ENCODE results near the gene FGD2. TPM values are rescaled to one million over a fixed set of nuclear protein-coding genes. Genes with fewer than 3 reads are reported as not detected.

The FGD2 gene
- total RNA-seq, 2 experiments from 2014 or later, result 1.2 to 1.3 TPM

- POLR2A ChIA-PET, result no interaction called here
- CTCF ChIA-PET, result interaction anchor here (1.1 kb wide), 1 partner anchor 9 kb away, joined by 3 read pairs; no protein-coding TSS in a partner anchor
These were observed 5.0 kb downstream of the FGD2 start for GRCh38 chr6:37010402-37010892.

GRCh38 chr6:37011656-37012378, 6.4 kb downstream of the FGD2 start:
- ChIA-PET CTCF (interaction anchor here (0.5 to 0.9 kb wide), 2 partner anchors 10 to 186 kb away, joined by 4 read pairs; no protein-coding TSS in a partner anchor), POLR2A (no interaction called here)

- ChIA-PET POLR2A (no interaction called here), CTCF (no interaction called here)
These were observed 8.3 kb downstream of the FGD2 start for GRCh38 chr6:37013516-37014491.

DNA sequence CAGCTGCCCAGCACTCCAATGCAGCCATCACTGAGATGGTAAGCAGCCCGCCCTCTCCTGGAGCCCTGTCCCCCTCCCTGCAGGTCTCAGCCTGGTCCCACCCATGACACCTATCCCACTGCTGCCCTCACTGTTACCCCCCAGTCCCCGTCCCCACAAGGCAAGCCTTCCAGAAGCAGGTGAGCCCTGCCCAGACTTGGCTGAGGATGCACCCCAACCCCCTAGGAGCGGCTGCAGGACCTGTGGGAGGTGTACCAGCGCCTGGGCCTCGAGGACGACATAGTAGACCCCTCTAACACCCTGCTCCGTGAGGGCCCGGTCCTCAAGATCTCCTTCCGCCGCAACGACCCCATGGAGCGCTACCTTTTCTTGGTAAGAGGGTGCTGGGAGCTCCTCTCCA, 9.2 kb downstream of the FGD2 start:
- ChIA-PET POLR2A (no interaction called here), CTCF (no interaction called here)

DNA sequence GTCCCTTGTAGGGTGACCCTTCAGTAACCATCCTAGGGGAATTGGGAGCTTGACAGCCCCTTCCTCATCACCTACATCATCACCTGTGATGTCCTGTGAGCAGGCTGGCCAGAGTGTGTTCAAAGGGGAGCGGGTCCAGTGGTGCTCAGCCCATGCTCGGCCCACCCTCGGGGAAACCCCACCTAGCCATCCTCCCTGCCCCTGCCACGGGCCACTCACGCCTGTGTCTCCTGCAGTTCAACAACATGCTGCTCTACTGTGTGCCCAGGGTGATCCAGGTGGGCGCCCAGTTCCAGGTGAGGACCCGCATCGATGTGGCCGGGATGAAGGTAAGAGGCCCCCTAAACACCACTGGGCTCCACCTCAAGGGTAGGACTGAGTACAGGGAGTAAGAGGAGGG, 10.1 kb downstream of the FGD2 start:
- ChIA-PET POLR2A (no interaction called here), CTCF (interaction anchor here (0.7 kb wide), 1 partner anchor 284 kb away, joined by 3 read pairs; no protein-coding TSS in a partner anchor)

DNA sequence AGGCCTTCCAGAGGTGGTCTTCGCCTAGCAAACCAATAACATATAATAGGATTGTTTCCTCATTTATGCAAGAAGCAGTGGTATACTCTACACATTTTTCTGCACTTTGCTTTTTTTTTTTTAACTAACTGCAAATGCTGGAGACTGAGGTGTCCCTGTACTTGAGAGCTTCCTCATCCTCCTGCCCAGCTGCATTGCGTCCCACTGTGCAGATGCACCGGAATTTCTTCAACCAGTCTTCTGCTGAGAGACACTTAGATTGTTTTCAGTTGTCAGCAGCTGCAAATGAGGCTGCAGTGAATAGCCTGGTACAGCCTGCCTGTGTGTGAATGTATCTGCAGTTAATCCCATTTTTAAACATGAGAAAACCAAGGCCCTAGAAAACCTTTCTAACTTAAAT, 11.5 kb downstream of the FGD2 start:
- CTCF ChIA-PET, result interaction anchor here (0.7 to 19.0 kb wide), 16 partner anchors 10 to 298 kb away, joined by 3 to 444 read pairs (median 12); partner anchors contain the start of genes C6orf89 and PIM1
- POLR2A ChIA-PET, result interaction anchor here (0.6 kb wide), 1 partner anchor 188 kb away, joined by 4 read pairs; no protein-coding TSS in a partner anchor

DNA sequence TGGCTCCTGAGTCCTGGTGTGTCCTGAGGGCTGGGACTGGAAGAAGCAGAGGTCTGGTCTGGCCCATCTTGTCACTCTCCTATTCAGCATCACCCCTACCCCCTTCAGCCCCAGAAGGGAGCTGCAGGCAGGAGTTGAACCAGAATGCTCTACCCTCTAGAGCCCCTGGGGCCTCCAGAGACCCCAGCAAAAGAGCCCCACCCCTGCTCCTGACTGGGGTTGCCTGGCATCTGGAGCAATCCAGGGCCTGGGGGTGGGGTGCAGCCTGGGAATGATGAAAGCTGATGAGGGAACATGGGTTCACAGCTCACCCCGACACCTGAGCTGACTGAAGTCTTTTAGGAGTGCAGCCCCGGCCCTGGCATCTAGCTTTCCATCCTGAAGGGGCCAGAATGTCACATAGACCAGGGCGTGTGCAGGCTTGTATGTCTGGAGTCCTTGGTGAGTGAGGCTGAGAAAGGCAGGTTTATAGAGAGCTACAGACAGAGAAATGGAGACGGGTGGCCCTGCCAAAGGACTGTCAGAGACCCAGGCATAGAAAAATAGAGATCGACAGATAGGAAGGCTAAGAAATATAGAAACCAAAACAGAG, 12.2 kb downstream of the FGD2 start:
- CTCF ChIA-PET, result interaction anchor here (0.7 to 19.0 kb wide), 57 partner anchors 8 to 348 kb away, joined by 3 to 444 read pairs (median 5); partner anchors contain the start of genes C6orf89, FGD2, MTCH1 and PIM1
- POLR2A ChIA-PET, result interaction anchor here (0.6 to 1.3 kb wide), 4 partner anchors 31 to 193 kb away, joined by 3 to 10 read pairs (median 4); partner anchors contain the start of gene MTCH1

DNA sequence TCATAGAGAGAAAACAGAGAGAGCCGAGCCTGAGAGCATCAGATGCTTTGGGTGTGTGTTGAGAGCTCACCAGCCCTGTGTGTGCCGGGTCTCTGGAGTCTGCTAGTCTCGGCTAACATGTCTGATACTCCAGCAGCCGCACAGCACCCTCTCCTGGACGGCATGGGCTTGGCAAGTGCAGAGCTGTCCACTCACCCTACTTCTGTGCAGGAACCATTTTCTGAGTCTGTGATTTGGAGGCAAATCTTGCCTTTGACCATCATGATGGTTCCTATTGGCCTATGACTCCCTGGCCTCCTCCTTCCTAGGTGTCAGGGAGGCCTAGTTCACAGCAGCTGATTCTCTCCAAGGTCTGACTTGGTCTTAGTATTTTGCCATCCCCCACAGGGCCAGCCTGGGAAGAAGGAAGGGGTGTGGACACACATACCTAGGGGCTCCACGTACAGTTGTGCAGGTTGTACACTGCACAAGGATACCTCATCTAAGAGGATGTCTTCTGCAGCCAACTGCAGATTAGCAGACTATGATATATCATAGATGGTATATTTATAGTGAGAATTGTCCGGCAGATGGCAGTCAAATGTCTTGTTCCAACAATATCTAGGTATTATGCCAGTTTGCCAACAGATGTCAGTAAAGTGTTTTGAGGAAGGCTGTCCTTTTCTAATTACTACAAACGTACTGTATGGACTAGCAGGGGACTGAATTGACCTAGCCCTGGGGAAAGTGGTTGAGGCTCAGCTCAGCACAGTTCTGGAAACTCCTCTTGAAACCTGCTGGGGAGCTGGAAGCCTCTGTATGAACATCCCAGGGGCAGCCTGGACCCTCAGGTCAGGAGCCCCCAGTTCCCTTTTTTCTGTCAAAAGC, 13.0 kb downstream of the FGD2 start:
- ChIA-PET CTCF (interaction anchor here (0.5 to 19.0 kb wide), 69 partner anchors 8 to 419 kb away, joined by 3 to 444 read pairs (median 4); partner anchors contain the start of genes C6orf89, FGD2, MTCH1 and PIM1), POLR2A (interaction anchor here (0.6 to 1.3 kb wide), 6 partner anchors 32 to 192 kb away, joined by 3 to 10 read pairs (median 3); partner anchors contain the start of genes C6orf89 and MTCH1)

DNA sequence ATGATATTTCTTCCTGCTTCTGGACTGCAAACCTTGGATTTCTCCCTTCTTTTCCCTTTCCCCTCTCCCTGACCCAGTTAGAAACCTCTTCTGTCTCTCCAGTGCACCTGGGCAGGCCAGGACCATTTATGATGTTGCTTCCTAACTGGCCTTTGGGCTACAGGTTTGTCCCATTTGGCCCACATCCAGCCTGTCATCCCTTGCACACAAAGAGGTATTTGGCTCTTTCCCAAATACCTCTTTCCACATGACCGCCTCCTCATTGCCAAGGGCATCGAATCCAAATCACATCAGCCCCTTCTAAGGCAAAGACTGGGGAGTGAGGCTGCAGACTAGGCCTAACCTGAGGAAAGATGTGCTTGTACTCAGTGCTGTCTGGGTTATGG, 13.6 kb downstream of the FGD2 start:
- ChIA-PET POLR2A (interaction anchor here (0.8 kb wide), 1 partner anchor 191 kb away, joined by 3 read pairs; no protein-coding TSS in a partner anchor), CTCF (interaction anchor here (0.5 to 19.0 kb wide), 33 partner anchors 8 to 419 kb away, joined by 3 to 444 read pairs (median 7); partner anchors contain the start of genes C6orf89, FGD2, PIM1 and PPIL1)

DNA sequence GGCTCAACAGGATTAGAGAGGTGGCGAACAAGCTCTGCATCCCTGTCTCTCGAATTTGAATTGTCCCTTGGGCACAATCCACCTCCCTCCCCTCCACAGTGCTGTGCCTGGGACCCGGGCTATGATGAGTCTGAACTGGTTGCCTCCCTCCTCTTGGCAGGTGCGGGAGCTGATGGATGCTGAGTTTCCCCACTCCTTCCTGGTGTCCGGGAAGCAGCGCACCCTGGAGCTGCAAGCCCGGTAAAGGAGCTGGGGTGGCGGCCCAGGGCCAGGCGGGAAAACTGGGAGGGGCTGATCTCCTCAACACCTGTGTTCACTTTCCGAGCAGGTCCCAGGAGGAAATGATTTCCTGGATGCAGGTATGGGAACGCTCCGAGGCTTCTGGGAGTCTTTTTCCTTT, 14.9 kb downstream of the FGD2 start:
- ChIA-PET CTCF (interaction anchor here (0.6 to 19.0 kb wide), 13 partner anchors 8 to 1666 kb away, joined by 3 to 444 read pairs (median 8); partner anchors contain the start of genes C6orf89, PIM1 and PPIL1), POLR2A (interaction anchor here (0.6 kb wide), 1 partner anchor 205 kb away, joined by 4 read pairs; no protein-coding TSS in a partner anchor)

DNA sequence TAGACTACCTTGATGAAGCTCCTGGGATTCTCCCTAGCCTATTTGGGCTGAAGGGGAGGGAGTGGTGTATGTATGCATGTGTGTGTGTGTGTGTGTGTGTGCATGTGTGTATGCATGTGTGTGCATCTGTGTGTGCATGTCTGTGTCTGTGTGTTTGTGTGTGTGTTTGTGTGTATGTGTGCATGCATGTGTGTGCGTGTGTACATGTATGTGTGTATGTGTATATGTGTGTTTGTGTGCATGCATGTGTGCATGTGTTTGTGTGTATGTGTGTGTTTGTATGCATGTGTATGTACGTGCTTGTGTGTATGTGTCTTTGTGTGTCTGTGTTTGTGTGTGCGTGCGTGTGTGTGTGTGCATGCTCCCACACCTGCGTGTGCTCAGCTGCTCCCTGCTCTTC, 15.4 kb downstream of the FGD2 start:
- CTCF ChIA-PET, result interaction anchor here (0.6 to 19.0 kb wide), 14 partner anchors 8 to 305 kb away, joined by 3 to 444 read pairs (median 6); partner anchors contain the start of genes C6orf89, MTCH1, PIM1 and PPIL1
- POLR2A ChIA-PET, result interaction anchor here (2.3 kb wide), 1 partner anchor 150 kb away, joined by 10 read pairs; the partner anchor contains the start of gene PIM1

GRCh38 chr6:37021356-37022129, 16.1 kb downstream of the FGD2 start:
- POLR2A ChIA-PET, result interaction anchor here (0.6 to 2.3 kb wide), 3 partner anchors 149 to 165 kb away, joined by 4 to 10 read pairs (median 7); partner anchors contain the start of gene PIM1
- CTCF ChIA-PET, result interaction anchor here (0.6 to 19.0 kb wide), 14 partner anchors 9 to 304 kb away, joined by 3 to 444 read pairs (median 4); partner anchors contain the start of genes C6orf89, MTCH1 and PIM1

GRCh38 chr6:37022135-37022863, 16.8 kb downstream of the FGD2 start:
- CTCF ChIA-PET, result interaction anchor here (0.6 to 19.0 kb wide), 13 partner anchors 8 to 304 kb away, joined by 3 to 444 read pairs (median 4); partner anchors contain the start of gene PIM1
- POLR2A ChIA-PET, result interaction anchor here (1.8 to 2.3 kb wide), 2 partner anchors 148 to 151 kb away, joined by 7 to 10 read pairs; partner anchors contain the start of gene PIM1

- CTCF ChIA-PET, result interaction anchor here (0.9 to 19.0 kb wide), 7 partner anchors 9 to 180 kb away, joined by 4 to 444 read pairs (median 23); partner anchors contain the start of genes C6orf89 and PIM1
- POLR2A ChIA-PET, result interaction anchor here (0.6 kb wide), 2 partner anchors 9 to 150 kb away, joined by 3 read pairs; partner anchors contain the start of gene PPIL1
These were observed 19.3 kb downstream of the FGD2 start for GRCh38 chr6:37024656-37025337.
